SK-N-SH (cell line): Measurements from ENCODE around the gene CCDC81. TPM values are rescaled to one million over a fixed set of nuclear protein-coding genes. Genes with fewer than 3 reads are reported as not detected.

Experiments
- CTCF ChIA-PET: fragments of 300-600, 350-600 bp; formaldehyde crosslinking; extraction: SDS; loops from one replicate; lab custom pipeline; 2021; lab: Yijun Ruan, JAX
- POLR2A ChIA-PET: fragments of 350-600 bp; sonication (Branson Sonifier 250); formaldehyde crosslinking; extraction: SDS; loops from one replicate; lab custom pipeline; 2020; ENCODE audit warnings: antibody characterized with exemption, inconsistent platforms; lab: Yijun Ruan, JAX
- DNase-seq: peaks from one replicate; pipeline ENCODE4 v3.0.0; 2012
- H2AFZ ChIP-seq: fragments of 200-600 bp; sonication (generic); 2 replicates; pipeline ENCODE4 v1.8.1; 2016; ENCODE audit warnings: antibody characterized with exemption, mild to moderate bottlenecking, low read depth
- H3F3A ChIP-seq: fragments of 200-600 bp; sonication (generic); replicated peaks from 2 replicates; pipeline ENCODE3; 2016; ENCODE audit warnings: antibody characterized with exemption, mild to moderate bottlenecking; ENCODE audit not compliant: insufficient read depth
- H3K27ac ChIP-seq, 2 experiments: fragments of 200-500 bp in 1 of 2; fragments of 200-600 bp in 1 of 2; sonication (Bioruptor generic) in 1 of 2; sonication (generic), shearing (Covaris generic) in 1 of 2; 2 replicates each; pipeline versions ENCODE4 v1.5.1 to v1.6.1; 2014 to 2016; ENCODE audit warnings: low read depth in 2 of 2, inconsistent platforms in 1 of 2, low read length in 1 of 2, mild to moderate bottlenecking in 1 of 2, mixed read lengths in 1 of 2
- H3K27me3 ChIP-seq: fragments of 200-600 bp; sonication (generic), shearing (Covaris generic); 2 replicates; pipeline ENCODE4 v1.6.1; 2016; ENCODE audit warnings: mixed run types; ENCODE audit not compliant: insufficient read depth
- H3K36me3 ChIP-seq, 2 experiments: fragments of 200-500 bp in 1 of 2; fragments of 200-600 bp in 1 of 2; sonication (Bioruptor generic) in 1 of 2; sonication (generic) in 1 of 2; replicated peaks in 1 of 2; 2 replicates each; pipeline versions ENCODE3 to v1.5.1; 2014 to 2016; ENCODE audit warnings: low read length in 1 of 2, mild to moderate bottlenecking in 1 of 2; ENCODE audit not compliant: insufficient read depth in 2 of 2, control insufficient read depth in 1 of 2
- H3K4me1 ChIP-seq, 2 experiments: fragments of 200-500 bp in 1 of 2; fragments of 200-600 bp in 1 of 2; sonication (Bioruptor generic) in 1 of 2; sonication (generic), shearing (Covaris generic) in 1 of 2; 2 replicates each; pipeline versions ENCODE4 v1.5.1 to v1.6.1; 2014 to 2016; ENCODE audit warnings: low read depth in 1 of 2, low read length in 1 of 2, mixed run types in 1 of 2; ENCODE audit not compliant: insufficient read depth in 2 of 2, control insufficient read depth in 1 of 2
- H3K4me2 ChIP-seq: fragments of 200-600 bp; sonication (generic), shearing (Covaris generic); 2 replicates; pipeline ENCODE4 v1.6.1; 2017; ENCODE audit warnings: mixed run types
- H3K4me3 ChIP-seq, 2 experiments: fragments of 200-500 bp in 1 of 2; fragments of 200-600 bp in 1 of 2; sonication (Bioruptor generic) in 1 of 2; sonication (generic), shearing (Covaris generic) in 1 of 2; 2 replicates each; pipeline versions ENCODE4 v1.5.1 to v1.8.1; 2014 to 2016; ENCODE audit warnings: low read depth in 2 of 2, inconsistent platforms in 1 of 2, low read length in 1 of 2, mild to moderate bottlenecking in 1 of 2, mixed read lengths in 1 of 2, moderate library complexity in 1 of 2
- H3K79me2 ChIP-seq: fragments of 200-600 bp; sonication (generic); 2 replicates; pipeline ENCODE4 v1.8.1; 2017; ENCODE audit warnings: mild to moderate bottlenecking; ENCODE audit not compliant: insufficient read depth
- H3K9ac ChIP-seq: fragments of 200-600 bp; sonication (generic); 2 replicates; pipeline ENCODE4 v1.6.1; 2017; ENCODE audit warnings: mixed run types
- H3K9me2 ChIP-seq: fragments of 200-600 bp; sonication (generic); 2 replicates; pipeline ENCODE4 v1.6.1; 2017; ENCODE audit warnings: mixed run types
- H3K9me3 ChIP-seq: fragments of 200-600 bp; sonication (generic); 2 replicates; pipeline ENCODE4 v1.6.1; 2017; ENCODE audit warnings: mixed run types, mild to moderate bottlenecking, moderate library complexity
- H4K20me1 ChIP-seq: fragments of 200-600 bp; sonication (generic); 2 replicates; pipeline ENCODE4 v1.6.1; 2017; ENCODE audit warnings: mild to moderate bottlenecking, mixed run types; ENCODE audit not compliant: insufficient read depth
- EP300 ChIP-seq, 2 experiments: IDR thresholded peaks; 2 replicates each; pipeline versions ENCODE4 v1.4.0 to v1.6.1; 2012; ENCODE audit warnings: borderline replicate concordance in 1 of 2, low read depth in 1 of 2, low read length in 1 of 2
- EZH2phosphoT487 ChIP-seq: fragments of 200-600 bp; sonication (generic); IDR thresholded peaks from 2 replicates; pipeline ENCODE4 v1.6.1; 2017; ENCODE audit warnings: low read depth, mixed run types, mild to moderate bottlenecking, antibody characterized with exemption, moderate library complexity, borderline replicate concordance
- FOSL2 ChIP-seq: IDR thresholded peaks from 2 replicates; pipeline ENCODE4 v1.4.0; 2012; ENCODE audit warnings: low read depth, mild to moderate bottlenecking, moderate library complexity, borderline replicate concordance
- FOXJ3 ChIP-seq: sonication (generic); formaldehyde crosslinking; IDR thresholded peaks from 2 replicates; pipeline ENCODE4 v1.5.1; 2020; ENCODE audit warnings: mild to moderate bottlenecking, missing genetic modification reagents
- FOXM1 ChIP-seq: IDR thresholded peaks from 2 replicates; pipeline ENCODE4 v1.4.0; 2012; ENCODE audit warnings: low read depth, mild to moderate bottlenecking
- GABPA ChIP-seq: IDR thresholded peaks from 2 replicates; pipeline ENCODE4 v1.4.0; 2012; ENCODE audit warnings: low read depth, mild to moderate bottlenecking
- GATA2 ChIP-seq: sonication (generic); formaldehyde crosslinking; IDR thresholded peaks from 2 replicates; pipeline ENCODE4 v1.5.0; 2020; ENCODE audit warnings: mild to moderate bottlenecking, missing genetic modification reagents
- MXI1 ChIP-seq: IDR thresholded peaks from 2 replicates; pipeline ENCODE4 v1.6.1; 2012; ENCODE audit warnings: mild to moderate bottlenecking, low read depth, low read length, improper control_type of control experiment
- NFIC ChIP-seq: IDR thresholded peaks from 2 replicates; pipeline ENCODE4 v1.4.0; 2012; ENCODE audit warnings: borderline replicate concordance
- POLR2AphosphoS5 ChIP-seq: IDR thresholded peaks from 2 replicates; pipeline ENCODE4 v1.6.1; 2012; ENCODE audit warnings: low read depth, low read length
- RAD21 ChIP-seq: IDR thresholded peaks from 2 replicates; pipeline ENCODE4 v1.6.1; 2012; ENCODE audit warnings: mild to moderate bottlenecking, low read length
- RXRA ChIP-seq: IDR thresholded peaks from 2 replicates; pipeline ENCODE4 v1.4.0; 2012; ENCODE audit warnings: low read depth, mild to moderate bottlenecking, borderline replicate concordance
- SIN3A ChIP-seq: IDR thresholded peaks from 2 replicates; pipeline ENCODE4 v1.6.1; 2012; ENCODE audit warnings: low read depth, mild to moderate bottlenecking, low read length, moderate library complexity, borderline replicate concordance
- SMC3 ChIP-seq: IDR thresholded peaks from 2 replicates; pipeline ENCODE4 v1.6.1; 2012; ENCODE audit warnings: low read depth, low read length, improper control_type of control experiment
- YY1 ChIP-seq: IDR thresholded peaks from 2 replicates; pipeline ENCODE4 v1.4.0; 2012; ENCODE audit warnings: low read depth, mild to moderate bottlenecking
- WGBS: methylation state at CpG from one replicate; pipeline ENCODE4 v1.1.6; 2017; ENCODE audit warnings: low lambda C conversion rate; 5-methylcytosine and 5-hydroxymethylcytosine counted together
- polyA plus RNA-seq, 3 experiments: library from polyadenylated mRNA; depleted of rRNA; stranded (reverse); fragments of >200 nt; gene quantifications; 2 replicates each; pipeline ENCODE4 v1.2.3, GENCODE V29; 2012
- TF ChIP-seq, protein P1 (sequence below): IDR thresholded peaks from 2 replicates; pipeline ENCODE4; 2012
- TF ChIP-seq, protein P2 (sequence below): fragments of 200-600 bp; sonication (generic); IDR thresholded peaks from 2 replicates; pipeline ENCODE4 v1.6.1; 2017; ENCODE audit warnings: antibody characterized with exemption, mild to moderate bottlenecking, moderate library complexity
- TF ChIP-seq, protein P3 (sequence below): IDR thresholded peaks from 2 replicates; pipeline ENCODE4 v1.4.0; 2012; ENCODE audit warnings: low read depth

Gene CCDC81
- polyA plus RNA-seq, 1 of the 3 experiments (the other 2 are of a cell fraction): 0.49 TPM

DNA sequence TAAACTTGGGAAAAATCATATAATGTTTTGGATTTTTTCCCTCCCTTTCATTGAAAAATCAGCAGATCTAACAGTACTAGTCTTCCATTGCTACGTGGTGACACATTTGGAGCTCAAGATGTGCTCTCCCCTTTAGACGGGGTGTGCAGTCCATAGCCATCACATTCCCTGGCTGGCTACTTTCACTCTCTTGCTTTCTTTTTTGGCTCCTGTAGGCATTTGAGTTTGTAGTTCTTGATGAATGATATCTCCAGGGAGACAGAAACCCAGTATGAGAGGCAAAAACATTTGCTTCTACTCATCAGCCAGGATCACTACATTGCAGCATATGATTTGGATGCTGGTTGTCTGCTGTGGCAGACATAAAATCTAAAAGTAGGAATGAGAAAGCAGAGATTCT is 12.1 kb downstream of the CCDC81 start:
- peaks cover 0 to 2% of the 10 kb centered on the region in 2 experiments; a peak in 1 of 4 replicates for H3K4me1 ChIP-seq
- no peak overlapping the region for H3K4me2 ChIP-seq
- no peaks in the 10 kb centered on the region for H3K9me3 ChIP-seq
- TF ChIP-seq FOSL2 (no peak), RAD21 (no peak), NFIC (no peak), GATA2 (CRISPR knock-in tag) (no peak), YY1 (no peak), FOXM1 (no peak), SIN3A (no peak), SMC3 (no peak), EZH2phosphoT487 (no peak), POLR2AphosphoS5 (no peak), RXRA (no peak)
- TF ChIP-seq, protein P1, sequence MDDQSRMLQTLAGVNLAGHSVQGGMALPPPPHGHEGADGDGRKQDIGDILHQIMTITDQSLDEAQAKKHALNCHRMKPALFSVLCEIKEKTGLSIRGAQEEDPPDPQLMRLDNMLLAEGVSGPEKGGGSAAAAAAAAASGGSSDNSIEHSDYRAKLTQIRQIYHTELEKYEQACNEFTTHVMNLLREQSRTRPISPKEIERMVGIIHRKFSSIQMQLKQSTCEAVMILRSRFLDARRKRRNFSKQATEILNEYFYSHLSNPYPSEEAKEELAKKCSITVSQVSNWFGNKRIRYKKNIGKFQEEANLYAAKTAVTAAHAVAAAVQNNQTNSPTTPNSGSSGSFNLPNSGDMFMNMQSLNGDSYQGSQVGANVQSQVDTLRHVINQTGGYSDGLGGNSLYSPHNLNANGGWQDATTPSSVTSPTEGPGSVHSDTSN: no peak
- TF ChIP-seq, protein P2, sequence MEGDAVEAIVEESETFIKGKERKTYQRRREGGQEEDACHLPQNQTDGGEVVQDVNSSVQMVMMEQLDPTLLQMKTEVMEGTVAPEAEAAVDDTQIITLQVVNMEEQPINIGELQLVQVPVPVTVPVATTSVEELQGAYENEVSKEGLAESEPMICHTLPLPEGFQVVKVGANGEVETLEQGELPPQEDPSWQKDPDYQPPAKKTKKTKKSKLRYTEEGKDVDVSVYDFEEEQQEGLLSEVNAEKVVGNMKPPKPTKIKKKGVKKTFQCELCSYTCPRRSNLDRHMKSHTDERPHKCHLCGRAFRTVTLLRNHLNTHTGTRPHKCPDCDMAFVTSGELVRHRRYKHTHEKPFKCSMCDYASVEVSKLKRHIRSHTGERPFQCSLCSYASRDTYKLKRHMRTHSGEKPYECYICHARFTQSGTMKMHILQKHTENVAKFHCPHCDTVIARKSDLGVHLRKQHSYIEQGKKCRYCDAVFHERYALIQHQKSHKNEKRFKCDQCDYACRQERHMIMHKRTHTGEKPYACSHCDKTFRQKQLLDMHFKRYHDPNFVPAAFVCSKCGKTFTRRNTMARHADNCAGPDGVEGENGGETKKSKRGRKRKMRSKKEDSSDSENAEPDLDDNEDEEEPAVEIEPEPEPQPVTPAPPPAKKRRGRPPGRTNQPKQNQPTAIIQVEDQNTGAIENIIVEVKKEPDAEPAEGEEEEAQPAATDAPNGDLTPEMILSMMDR: no peak
- TF ChIP-seq, all 33 proteins: peak for 0
- no peaks in the 10 kb centered on the region for H3K79me2 ChIP-seq
- H3K27me3 ChIP-seq: no peaks in the 10 kb centered on the region
- no peaks in the 10 kb centered on the region for H3K36me3 ChIP-seq
- H4K20me1 ChIP-seq: no peaks in the 10 kb centered on the region
- H3K9ac ChIP-seq: no peak overlapping the region
- WGBS: 89% methylated on average over 2 of the region's 2 CpGs
- H3K4me3 ChIP-seq: no peak overlapping the region
- H3K9me2 ChIP-seq: no peaks in the 10 kb centered on the region
- no peak overlapping the region for H2AFZ ChIP-seq
- H3F3A ChIP-seq: peaks cover 4% of the 10 kb centered on the region
- no peak overlapping the region for H3K27ac ChIP-seq
- ChIA-PET CTCF (interaction anchor here (1.1 kb wide), 1 partner anchor 26 kb away, joined by 3 read pairs; no protein-coding TSS in a partner anchor), POLR2A (no interaction called here)
- no peak for DNase-seq

DNA sequence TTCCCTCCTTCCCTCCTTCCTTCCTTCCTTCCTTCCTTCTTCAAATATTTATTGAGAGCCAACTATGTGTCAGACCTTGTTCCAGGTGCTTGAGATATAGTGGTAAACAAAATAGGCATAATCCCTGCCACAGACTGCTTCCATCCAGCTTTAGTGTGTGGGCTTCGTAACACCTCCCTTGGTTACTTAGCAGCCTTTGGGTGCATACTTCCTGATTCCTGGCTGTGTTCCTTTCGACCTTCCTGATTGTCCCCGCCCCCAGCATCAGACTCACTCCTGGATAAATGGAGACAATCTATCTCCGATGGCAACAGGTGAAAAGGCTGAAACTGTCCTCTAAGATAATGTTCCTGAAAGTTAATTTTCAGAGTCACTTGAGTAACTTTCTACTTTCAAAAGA is 13.5 kb downstream of the CCDC81 start:
- POLR2A ChIA-PET: no interaction called here
- no peak overlapping the region for H3K27ac ChIP-seq

More for the DNA sequence above, 13.5 kb downstream of the CCDC81 start:
- Histone ChIP-seq H3K9me3 (no peaks in the 10 kb centered on the region), H2AFZ (no peak overlapping the region), H3K4me3 (no peak overlapping the region), H4K20me1 (no peaks in the 10 kb centered on the region), H3K9ac (no peak overlapping the region), H3K79me2 (no peaks in the 10 kb centered on the region), H3K4me1 (no peaks in the 10 kb centered on the region; a peak in 1 of 4 replicates), H3K4me2 (no peak overlapping the region), H3K36me3 (no peaks in the 10 kb centered on the region), H3K9me2 (no peaks in the 10 kb centered on the region), H3F3A (peaks cover 4% of the 10 kb centered on the region), H3K27me3 (no peaks in the 10 kb centered on the region)
- no peak for DNase-seq
- TF ChIP-seq EP300 (IDR thresholded peaks at IDR 0.05; ENCODE audit: borderline replicate concordance in 1 of 2, low read depth in 1 of 2, low read length in 1 of 2) (no peak), GABPA (no peak), FOXJ3 (no peak), MXI1 (no peak), RXRA (no peak), NFIC (no peak)
- TF ChIP-seq, protein P3, sequence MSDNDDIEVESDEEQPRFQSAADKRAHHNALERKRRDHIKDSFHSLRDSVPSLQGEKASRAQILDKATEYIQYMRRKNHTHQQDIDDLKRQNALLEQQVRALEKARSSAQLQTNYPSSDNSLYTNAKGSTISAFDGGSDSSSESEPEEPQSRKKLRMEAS: no peak
- TF ChIP-seq, protein P2: no peak
- CTCF ChIA-PET: no interaction called here
- WGBS: 85% methylated on average over 4 of the region's 4 CpGs
